ENCODE measurements around the gene C1orf87.

Gene C1orf87

DNA sequence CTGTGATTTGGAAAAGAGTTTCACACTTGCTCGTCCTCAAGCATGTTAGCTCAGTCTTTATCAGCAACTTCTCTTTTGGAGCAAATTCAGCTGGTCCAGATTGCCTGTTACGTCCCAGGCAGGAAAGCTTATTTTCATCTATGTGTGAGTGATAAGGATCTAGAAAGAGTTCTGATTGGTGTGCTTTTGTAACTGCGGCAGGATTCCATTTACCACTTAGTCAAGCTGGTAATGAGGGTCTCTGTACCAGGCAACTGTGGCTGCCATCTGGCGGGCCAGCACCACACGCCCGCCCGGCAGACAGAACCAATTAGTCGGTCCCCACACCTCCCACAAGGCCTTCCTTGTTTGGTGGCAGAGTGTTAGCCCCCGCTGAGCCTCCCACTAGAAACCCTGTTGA, 21.0 kb downstream of the C1orf87 start:
- Histone ChIP-seq H3K4me3 (no peak overlapping the region), H3K9me3 (ENCODE audit: low read depth, low read length) (no peaks in the 10 kb centered on the region), H3K36me3 (ENCODE audit: insufficient read depth, low read length) (no peaks in the 10 kb centered on the region), H3K9ac (ENCODE audit: insufficient read length) (no peak overlapping the region), H3K27ac (no peak overlapping the region)
- TF ChIP-seq FOXP2 (optimal IDR thresholded peaks at IDR 0.05; ENCODE audit: control extremely low read depth, extremely low read length, insufficient read depth): no peak
- TF ChIP-seq POLR2AphosphoS5 (IDR thresholded peaks at IDR 0.05; ENCODE audit: borderline replicate concordance, low read depth, low read length): no peak
- DNase-seq (ENCODE audit: low read depth, low spot score): no peak

DNA sequence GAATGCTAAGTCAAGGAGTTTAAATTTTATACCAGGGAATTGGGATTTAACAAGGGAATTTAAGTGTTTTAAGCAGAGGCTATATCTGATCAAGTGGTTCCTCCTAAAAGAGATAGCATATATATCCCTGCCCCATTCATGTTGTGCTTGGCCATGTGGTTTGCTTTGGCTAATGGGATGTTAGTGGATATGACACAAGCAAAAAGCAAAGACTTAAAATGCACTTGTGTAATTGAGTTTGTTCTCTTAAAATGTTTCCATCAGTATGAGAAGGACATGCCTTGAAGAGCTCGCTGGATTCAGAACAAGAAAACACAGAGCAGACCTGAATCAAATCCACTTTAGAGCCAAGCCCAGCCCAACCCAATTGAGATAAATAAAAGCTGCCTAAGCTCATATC, 22.4 kb downstream of the C1orf87 start:
- TF ChIP-seq FOXP2 (optimal IDR thresholded peaks at IDR 0.05; ENCODE audit: control extremely low read depth, extremely low read length, insufficient read depth) (no peak), POLR2AphosphoS5 (IDR thresholded peaks at IDR 0.05; ENCODE audit: borderline replicate concordance, low read depth, low read length) (no peak), EZH2 (IDR thresholded peaks at IDR 0.05) (no peak)
- Histone ChIP-seq H3K36me3 (ENCODE audit: insufficient read depth, low read length) (no peaks in the 10 kb centered on the region), H3K27ac (no peak overlapping the region), H3K4me3 (no peak overlapping the region), H3K9me3 (ENCODE audit: low read depth, low read length) (no peaks in the 10 kb centered on the region), H3K9ac (ENCODE audit: insufficient read length) (no peak overlapping the region)
- no peak for DNase-seq (ENCODE audit: low read depth, low spot score)

DNA sequence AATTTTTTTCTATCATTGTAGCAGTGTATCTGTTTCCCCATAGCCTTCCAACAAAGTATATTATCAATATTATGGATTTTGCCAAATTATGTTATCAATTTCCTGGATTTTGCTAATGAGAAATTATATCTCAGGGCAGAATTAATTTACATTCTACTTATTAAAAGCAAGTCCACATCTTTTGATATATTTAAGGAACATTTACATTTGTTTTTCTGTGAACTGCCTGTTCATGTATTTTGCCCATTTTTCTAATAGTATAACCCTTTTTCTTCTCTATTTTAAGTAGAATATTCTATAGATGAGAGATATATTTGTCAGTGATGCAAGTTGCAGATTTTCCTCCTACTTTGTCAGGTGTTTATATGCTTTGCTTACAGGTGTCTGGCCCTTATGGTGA, 24.4 kb downstream of the C1orf87 start:
- no peak for TF ChIP-seq POLR2AphosphoS5 (IDR thresholded peaks at IDR 0.05; ENCODE audit: borderline replicate concordance, low read depth, low read length)
- no peak for TF ChIP-seq EZH2 (IDR thresholded peaks at IDR 0.05)
- TF ChIP-seq FOXP2 (optimal IDR thresholded peaks at IDR 0.05; ENCODE audit: control extremely low read depth, extremely low read length, insufficient read depth): no peak

DNA sequence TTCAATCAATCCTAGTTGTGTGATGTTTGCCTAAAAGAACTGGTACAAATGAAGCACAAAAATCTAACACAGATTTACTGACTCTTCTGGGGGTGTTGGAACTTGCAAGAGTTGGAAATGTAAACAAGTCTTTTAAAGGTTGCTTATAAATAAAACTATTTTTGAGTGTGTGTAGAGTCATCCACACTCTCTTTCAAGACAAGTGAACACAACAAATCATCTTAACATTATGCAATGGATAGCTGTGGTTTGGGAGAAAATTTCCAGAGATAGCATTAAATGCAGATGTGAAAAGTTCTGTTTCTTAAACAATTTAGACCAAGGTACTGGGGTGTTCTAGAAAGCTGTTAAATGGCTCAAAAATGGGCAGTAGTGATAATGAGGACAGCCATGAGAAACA, 28.7 kb downstream of the C1orf87 start:
- no peak for DNase-seq (ENCODE audit: low read depth, low spot score)

More for the DNA sequence above, 24.4 kb downstream of the C1orf87 start:
- H3K27ac ChIP-seq: no peak overlapping the region
- H3K36me3 ChIP-seq (ENCODE audit: insufficient read depth, low read length): no peaks in the 10 kb centered on the region
- H3K4me3 ChIP-seq: no peak overlapping the region
- no peaks in the 10 kb centered on the region for H3K9me3 ChIP-seq (ENCODE audit: low read depth, low read length)
- no peak for DNase-seq (ENCODE audit: low read depth, low spot score)
- no peak overlapping the region for H3K9ac ChIP-seq (ENCODE audit: insufficient read length)

DNA sequence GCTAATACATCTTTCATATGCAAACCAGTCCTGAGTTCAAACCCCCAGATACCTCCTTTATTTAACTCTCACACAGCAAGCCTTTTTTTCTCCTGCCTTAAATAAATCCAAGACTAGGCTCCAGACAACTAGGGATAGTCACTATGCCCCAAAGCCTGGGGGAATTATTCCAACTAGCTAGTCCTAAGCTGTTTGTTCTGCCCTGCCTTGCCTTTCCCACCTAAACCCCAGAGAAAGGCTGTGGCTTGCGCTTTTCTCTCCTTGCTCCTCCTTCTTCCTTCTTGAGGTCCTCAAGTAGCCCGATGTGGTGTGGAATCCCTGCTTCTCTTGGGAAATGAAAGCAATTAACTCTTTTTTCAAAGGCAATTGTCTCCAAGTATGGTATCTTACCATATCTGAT, 31.8 kb downstream of the C1orf87 start:
- DNase-seq (ENCODE audit: low read depth, low spot score): no peak
- Histone ChIP-seq H3K4me3 (no peak overlapping the region), H3K36me3 (ENCODE audit: insufficient read depth, low read length) (no peaks in the 10 kb centered on the region), H3K9me3 (ENCODE audit: low read depth, low read length) (no peaks in the 10 kb centered on the region), H3K9ac (ENCODE audit: insufficient read length) (no peak overlapping the region), H3K27ac (no peak overlapping the region)
- no peak for TF ChIP-seq FOXP2 (optimal IDR thresholded peaks at IDR 0.05; ENCODE audit: control extremely low read depth, extremely low read length, insufficient read depth)
- no peak for TF ChIP-seq POLR2AphosphoS5 (IDR thresholded peaks at IDR 0.05; ENCODE audit: borderline replicate concordance, low read depth, low read length)
- no peak for TF ChIP-seq EZH2 (IDR thresholded peaks at IDR 0.05)

More for the DNA sequence above, 28.7 kb downstream of the C1orf87 start:
- TF ChIP-seq FOXP2 (optimal IDR thresholded peaks at IDR 0.05; ENCODE audit: control extremely low read depth, extremely low read length, insufficient read depth) (no peak), POLR2AphosphoS5 (IDR thresholded peaks at IDR 0.05; ENCODE audit: borderline replicate concordance, low read depth, low read length) (no peak), EZH2 (IDR thresholded peaks at IDR 0.05) (no peak)
- Histone ChIP-seq H3K9me3 (ENCODE audit: low read depth, low read length) (no peaks in the 10 kb centered on the region), H3K9ac (ENCODE audit: insufficient read length) (no peak overlapping the region), H3K27ac (no peak overlapping the region), H3K4me3 (no peak overlapping the region), H3K36me3 (ENCODE audit: insufficient read depth, low read length) (no peaks in the 10 kb centered on the region)

DNA sequence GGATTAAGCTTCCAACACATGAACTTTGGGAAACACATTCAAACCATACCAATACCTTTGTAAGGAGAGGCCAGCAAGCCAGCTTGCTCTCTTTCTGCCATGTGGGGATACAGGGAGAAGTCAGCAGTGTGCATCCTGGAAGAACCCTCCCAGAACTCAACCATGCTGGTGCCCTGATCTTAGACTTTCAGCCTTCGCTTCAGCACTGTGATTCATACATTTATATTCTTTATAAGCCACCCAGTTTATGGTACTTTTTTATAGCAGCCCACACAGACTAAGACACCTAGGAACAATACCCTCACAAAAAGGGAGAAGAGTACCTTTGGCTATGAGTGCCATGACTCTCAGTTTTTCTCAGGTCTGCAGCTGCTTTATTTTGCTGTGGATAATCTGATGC, 35.9 kb downstream of the C1orf87 start:
- TF ChIP-seq EZH2 (IDR thresholded peaks at IDR 0.05) (no peak), POLR2AphosphoS5 (IDR thresholded peaks at IDR 0.05; ENCODE audit: borderline replicate concordance, low read depth, low read length) (no peak), FOXP2 (optimal IDR thresholded peaks at IDR 0.05; ENCODE audit: control extremely low read depth, extremely low read length, insufficient read depth) (no peak)
- no peaks in the 10 kb centered on the region for H3K36me3 ChIP-seq (ENCODE audit: insufficient read depth, low read length)
- DNase-seq (ENCODE audit: low read depth, low spot score): no peak
- H3K9ac ChIP-seq (ENCODE audit: insufficient read length): no peak overlapping the region
- no peak overlapping the region for H3K4me3 ChIP-seq
- no peaks in the 10 kb centered on the region for H3K9me3 ChIP-seq (ENCODE audit: low read depth, low read length)
- no peak overlapping the region for H3K27ac ChIP-seq

DNA sequence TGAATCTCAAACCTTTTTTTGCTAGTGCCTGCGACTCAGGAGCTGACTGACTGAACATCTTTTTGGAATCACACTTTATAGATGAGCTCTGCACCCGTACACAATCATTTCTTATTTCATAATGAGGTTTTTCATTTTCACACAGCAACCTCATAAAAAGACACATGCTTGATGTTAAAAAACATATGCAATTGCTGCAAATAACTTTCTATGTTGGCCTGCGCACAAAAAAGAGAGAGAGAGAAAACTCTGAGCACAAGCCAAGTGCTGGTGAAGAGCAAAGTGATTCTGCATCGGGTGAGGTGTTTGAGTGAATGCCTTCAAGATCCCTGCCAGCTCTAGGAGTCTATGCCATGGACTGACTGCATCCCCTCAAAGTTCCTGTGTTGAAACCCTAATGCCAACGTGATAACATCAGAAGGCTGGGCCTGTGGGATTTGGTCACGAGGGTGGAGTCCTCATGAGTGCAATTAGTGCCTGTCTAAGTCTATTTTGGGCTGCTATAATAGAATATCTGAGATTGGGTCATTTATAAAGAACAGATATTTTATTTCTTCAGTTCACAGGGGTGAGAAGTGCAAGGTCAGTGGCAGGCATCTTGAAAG, 36.6 kb downstream of the C1orf87 start:
- H3K36me3 ChIP-seq (ENCODE audit: insufficient read depth, low read length): no peaks in the 10 kb centered on the region
- no peak overlapping the region for H3K9ac ChIP-seq (ENCODE audit: insufficient read length)
- TF ChIP-seq FOXP2 (optimal IDR thresholded peaks at IDR 0.05; ENCODE audit: control extremely low read depth, extremely low read length, insufficient read depth): no peak
- TF ChIP-seq EZH2 (IDR thresholded peaks at IDR 0.05): no peak
- no peaks in the 10 kb centered on the region for H3K9me3 ChIP-seq (ENCODE audit: low read depth, low read length)
- no peak overlapping the region for H3K27ac ChIP-seq
- DNase-seq (ENCODE audit: low read depth, low spot score): no peak
- H3K4me3 ChIP-seq: no peak overlapping the region

DNA sequence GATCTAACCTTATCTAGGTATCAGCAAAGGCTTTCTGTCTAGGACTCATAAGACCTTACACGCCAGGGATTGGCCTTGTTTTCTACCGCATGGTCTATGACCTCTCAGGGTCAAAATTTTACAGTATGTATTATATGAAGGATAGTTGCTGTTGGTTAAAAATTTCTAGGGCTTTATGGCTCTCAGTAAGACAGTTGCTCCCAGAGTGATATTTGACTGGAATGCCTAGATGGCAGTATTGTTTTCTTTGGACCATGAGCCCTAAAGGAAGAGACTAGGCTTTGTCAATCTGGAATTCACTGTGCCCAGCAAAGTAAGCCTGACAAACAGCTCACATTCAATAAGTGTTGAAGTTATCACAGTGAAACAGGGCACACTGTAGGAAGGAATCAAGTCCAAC, 37.6 kb downstream of the C1orf87 start:
- H3K9me3 ChIP-seq (ENCODE audit: low read depth, low read length): no peaks in the 10 kb centered on the region
- H3K4me3 ChIP-seq: no peak overlapping the region
- no peak overlapping the region for H3K9ac ChIP-seq (ENCODE audit: insufficient read length)
- no peaks in the 10 kb centered on the region for H3K36me3 ChIP-seq (ENCODE audit: insufficient read depth, low read length)
- DNase-seq (ENCODE audit: low read depth, low spot score): no peak
- H3K27ac ChIP-seq: no peak overlapping the region
- no peak for TF ChIP-seq FOXP2 (optimal IDR thresholded peaks at IDR 0.05; ENCODE audit: control extremely low read depth, extremely low read length, insufficient read depth)
- TF ChIP-seq EZH2 (IDR thresholded peaks at IDR 0.05): no peak
- TF ChIP-seq POLR2AphosphoS5 (IDR thresholded peaks at IDR 0.05; ENCODE audit: borderline replicate concordance, low read depth, low read length): no peak

DNA sequence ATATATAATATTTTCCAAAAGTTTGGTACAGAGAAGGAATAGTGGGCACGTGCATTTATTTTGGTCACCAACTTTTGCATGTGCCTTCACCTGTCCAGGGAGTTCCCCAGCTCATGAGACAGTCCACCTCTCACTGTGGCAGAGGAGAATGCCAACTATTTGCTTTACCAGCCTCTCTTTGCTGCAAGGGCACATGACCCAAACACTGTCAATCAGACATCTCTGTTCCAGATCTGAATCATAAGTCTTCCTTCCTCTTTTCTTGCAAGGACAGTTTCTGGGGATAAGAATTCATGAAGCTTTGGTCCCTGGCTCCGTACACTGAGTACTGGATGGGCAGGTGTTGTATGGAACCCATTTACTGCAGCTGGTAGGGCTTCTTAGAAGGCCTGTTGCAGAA, 38.6 kb downstream of the C1orf87 start:
- H3K9me3 ChIP-seq (ENCODE audit: low read depth, low read length): no peaks in the 10 kb centered on the region
- H3K36me3 ChIP-seq (ENCODE audit: insufficient read depth, low read length): no peaks in the 10 kb centered on the region
- H3K27ac ChIP-seq: no peak overlapping the region
- TF ChIP-seq POLR2AphosphoS5 (IDR thresholded peaks at IDR 0.05; ENCODE audit: borderline replicate concordance, low read depth, low read length) (no peak), FOXP2 (optimal IDR thresholded peaks at IDR 0.05; ENCODE audit: control extremely low read depth, extremely low read length, insufficient read depth) (no peak)
- no peak overlapping the region for H3K4me3 ChIP-seq
- DNase-seq (ENCODE audit: low read depth, low spot score): no peak
- no peak overlapping the region for H3K9ac ChIP-seq (ENCODE audit: insufficient read length)

Data from SK-N-MC (cell line).